GM21576 (cell line): Measurements from ENCODE around the gene DPYSL5.

ENCODE experiments used
- ATAC-seq: cut with Tn5 transposase; IDR thresholded peaks from one replicate; pipeline ENCODE4 v1.9.1; 2021; ENCODE audit warnings: mild to moderate bottlenecking, moderate library complexity; ENCODE audit not compliant: unreplicated experiment

DPYSL5 gene

DNA sequence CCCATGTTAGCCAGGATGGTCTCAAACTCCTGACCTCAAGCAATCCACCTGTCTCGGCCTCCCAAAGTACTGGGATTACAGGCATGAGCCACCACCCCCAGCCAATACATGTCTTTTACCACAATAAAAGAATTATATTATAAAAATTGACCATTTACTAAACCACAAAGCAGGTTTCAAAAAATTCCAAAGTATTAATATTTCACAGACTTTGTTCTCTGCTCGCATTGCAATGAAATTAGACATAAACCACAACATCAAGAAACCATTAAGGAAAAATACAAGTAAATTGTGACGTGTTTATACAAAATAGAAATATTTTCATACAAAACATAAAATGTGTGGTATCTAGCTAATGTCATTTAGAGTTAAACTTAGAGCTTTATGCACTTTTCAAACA is 109.1 kb downstream of the DPYSL5 start:
- ATAC-seq: no peak

GRCh38 chr2:26957534-26957933 is 109.6 kb downstream of the DPYSL5 start:
- ATAC-seq: no peak

GRCh38 chr2:26959331-26959730 is 111.4 kb downstream of the DPYSL5 start:
- no peak for ATAC-seq

- no peak for ATAC-seq
These were observed 116.7 kb downstream of the DPYSL5 start for GRCh38 chr2:26964446-26965130.

DNA sequence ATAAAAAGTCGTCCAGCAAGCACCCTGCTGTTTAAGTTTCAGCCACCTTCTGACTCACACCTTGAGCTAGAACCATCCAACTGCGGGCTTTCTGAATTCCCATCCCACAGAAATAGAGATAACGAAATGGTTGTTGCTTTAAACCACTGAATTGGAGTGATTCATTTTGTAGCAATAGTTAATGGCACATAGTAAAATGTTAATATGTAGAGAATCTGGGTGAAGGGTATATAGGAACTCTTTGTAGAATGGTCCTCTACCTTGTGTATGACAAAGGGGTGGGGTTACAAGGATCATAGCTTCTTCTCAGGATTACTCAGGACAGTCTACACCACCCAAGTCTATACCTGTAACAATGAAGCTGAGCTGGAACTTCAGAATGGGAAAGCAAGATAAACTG is 120.1 kb downstream of the DPYSL5 start:
- ATAC-seq: no peak

GRCh38 chr2:26969077-26969844 is 121.3 kb downstream of the DPYSL5 start:
- ATAC-seq: no peak

GRCh38 chr2:26970244-26970927 is 122.5 kb downstream of the DPYSL5 start, which contains the start of gene MAPRE3:
MAPRE3 (plus strand) TSS chr2:26970637; CDS start chr2:27022219, 51,582 bp downstream.
- peak; percentile 76 for ATAC-seq

GRCh38 chr2:26970928-26971627 is 123.1 kb downstream of the DPYSL5 start:
- no peak for ATAC-seq

GRCh38 chr2:26971911-26972786 is 124.2 kb downstream of the DPYSL5 start:
- no peak for ATAC-seq

- ATAC-seq: no peak
These were observed 126.4 kb downstream of the DPYSL5 start for GRCh38 chr2:26974352-26974751.

- ATAC-seq: no peak
These were observed 127.2 kb downstream of the DPYSL5 start for GRCh38 chr2:26975102-26975501.

GRCh38 chr2:26975656-26976055 is 127.7 kb downstream of the DPYSL5 start:
- no peak for ATAC-seq

DNA sequence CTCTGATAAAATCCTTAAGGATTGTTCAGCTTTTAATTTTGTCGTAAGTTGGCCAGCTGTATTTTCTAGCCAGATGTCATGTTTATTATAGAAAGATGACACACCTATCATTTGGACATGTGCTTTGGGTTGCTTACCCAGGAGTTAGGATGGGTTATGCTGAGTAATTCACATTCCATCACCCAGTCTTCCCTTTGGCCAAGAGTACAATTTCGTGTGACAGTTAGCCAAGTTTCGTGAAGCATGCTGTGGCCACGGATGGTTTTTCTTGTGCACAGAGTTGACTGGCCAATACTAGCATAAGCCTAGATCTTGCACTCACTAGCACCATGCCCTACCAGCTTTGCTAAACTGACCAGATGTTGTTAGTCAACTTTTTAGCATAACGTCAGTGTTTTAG is 128.3 kb downstream of the DPYSL5 start:
- no peak for ATAC-seq

- ATAC-seq: no peak
These were observed 129.1 kb downstream of the DPYSL5 start for GRCh38 chr2:26977012-26977411.

- ATAC-seq: no peak
These were observed 130.2 kb downstream of the DPYSL5 start for GRCh38 chr2:26978061-26978596.

GRCh38 chr2:26979741-26980140 is 131.8 kb downstream of the DPYSL5 start:
- no peak for ATAC-seq

GRCh38 chr2:26980971-26981370 is 133.0 kb downstream of the DPYSL5 start:
- ATAC-seq: no peak

DNA sequence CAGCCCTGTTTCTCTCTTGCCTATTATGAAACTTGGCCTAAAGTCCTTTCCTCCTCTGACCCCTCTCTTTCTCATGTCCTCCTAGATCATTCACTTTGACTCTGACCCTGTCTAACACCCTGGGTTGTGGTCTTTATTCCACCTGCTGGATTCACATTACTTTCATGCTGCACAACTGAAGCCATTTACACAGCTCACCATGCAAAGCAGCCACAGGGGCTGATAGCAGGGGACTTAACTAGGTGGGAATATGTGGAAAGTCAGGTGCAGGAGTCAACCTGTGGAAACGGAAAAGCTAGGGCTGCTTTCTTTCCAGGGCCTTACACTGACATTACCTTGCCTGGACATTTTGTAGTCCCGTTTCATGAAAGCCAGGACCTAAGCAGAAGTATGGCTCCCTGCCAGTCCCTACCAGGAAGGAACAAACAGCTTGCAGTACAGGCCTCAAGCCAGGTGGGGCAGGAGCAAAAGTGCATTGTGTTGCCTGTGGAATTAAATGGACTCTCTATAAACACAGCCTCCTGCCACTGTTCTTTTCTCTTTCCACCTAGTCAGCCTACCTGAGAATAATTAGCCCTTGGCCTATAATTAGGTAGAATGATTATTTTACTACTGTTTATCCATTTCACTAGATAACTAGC is 134.3 kb downstream of the DPYSL5 start:
- ATAC-seq: no peak

GRCh38 chr2:26983746-26984145 is 135.8 kb downstream of the DPYSL5 start:
- ATAC-seq: no peak
